Gastrocnemius medialis (tissue), 4 donors: ENCODE results near the gene HSPA8. TPM values are rescaled to one million over a fixed set of nuclear protein-coding genes. Genes with fewer than 3 reads are reported as not detected.

Experiments
- ATAC-seq, 2 donors: fragments of 150-250 bp; one replicate each; pipeline ENCODE4 v1.9.1; 2016
- DNase-seq, 2 donors: peaks; one replicate each; pipeline ENCODE4 v3.0.0-alpha.2; 2019
- H3K27ac ChIP-seq, 4 donors: fragments of 200-600 bp; sonication (generic); 1 replicate in 1 of 4; 2 replicates in 3 of 4; pipeline ENCODE4 v1.5.1; 2016 to 2018; ENCODE audit warnings: mild to moderate bottlenecking in 2 of 4, moderate library complexity in 1 of 4
- H3K27me3 ChIP-seq, 3 donors: fragments of 200-600 bp; sonication (generic) in 2 of 3; 1 replicate in 1 of 3; 2 replicates in 2 of 3; pipeline versions ENCODE4 v1.5.1 to v1.6.0; 2016 to 2019; ENCODE audit warnings: mild to moderate bottlenecking in 1 of 3, moderate library complexity in 1 of 3
- H3K36me3 ChIP-seq, 2 donors: fragments of 200-600 bp; sonication (generic) in 1 of 2; one replicate each; pipeline ENCODE4 v1.5.1; 2017 to 2018
- H3K4me1 ChIP-seq, 2 donors: fragments of 200-600 bp; sonication (generic) in 1 of 2; one replicate each; pipeline ENCODE4 v1.5.1; 2016 to 2017; ENCODE audit warnings: mild to moderate bottlenecking in 2 of 2
- H3K4me3 ChIP-seq, 4 donors: fragments of 200-600 bp; sonication (generic) in 3 of 4; 1 replicate in 1 of 4; 2 replicates in 3 of 4; pipeline ENCODE4 v1.5.1; 2016 to 2019; ENCODE audit warnings: mild to moderate bottlenecking in 2 of 4
- H3K9me3 ChIP-seq, 3 donors: fragments of 200-600 bp; sonication (generic) in 2 of 3; 1 replicate in 1 of 3; 2 replicates in 2 of 3; pipeline ENCODE4 v1.5.1; 2016 to 2019
- CTCF ChIP-seq, 5 experiments: fragments of 450-650 bp in 3 of 5; fragments of 200-600 bp in 2 of 5; sonication (generic) in 2 of 5; IDR thresholded peaks in 4 of 5; conservative IDR thresholded peaks in 1 of 5; 1 replicate in 4 of 5; 2 replicates in 1 of 5; pipeline ENCODE4 v1.5.1; 2016 to 2019; ENCODE audit warnings: antibody characterized with exemption in 5 of 5, mild to moderate bottlenecking in 3 of 5, moderate library complexity in 3 of 5
- POLR2A ChIP-seq, 2 donors: fragments of 450-650 bp; IDR thresholded peaks; one replicate each; pipeline ENCODE4 v1.6.1; 2017; ENCODE audit warnings: antibody characterized with exemption in 2 of 2, mild to moderate bottlenecking in 2 of 2, moderate library complexity in 2 of 2
- in situ Hi-C, 4 donors: fragments of 200-750 bp; cut with MboI; loops; one replicate each; pipeline versions ENCODE4 v1.15.0 to v1.8.0; 2017; ENCODE audit warnings: low sequenced_read_pairs in 4 of 4
- intact Hi-C: fragments of 100-400 bp; cut with DNase I; formaldehyde crosslinking; loops from one replicate; pipeline ENCODE4 v1.15.1; 2023; ENCODE audit warnings: low total_unique reads
- total RNA-seq, 4 donors: library from RNA; depleted of rRNA; stranded (reverse); fragments of >200 nt; gene quantifications; one replicate each; pipeline versions ENCODE4 v1.1.0 to v1.2.3, GENCODE V29; 2016

Gene HSPA8
- total RNA-seq, 4 donors from 2014 or later: 1,017 to 1,596 (median 1,399) TPM

DNA sequence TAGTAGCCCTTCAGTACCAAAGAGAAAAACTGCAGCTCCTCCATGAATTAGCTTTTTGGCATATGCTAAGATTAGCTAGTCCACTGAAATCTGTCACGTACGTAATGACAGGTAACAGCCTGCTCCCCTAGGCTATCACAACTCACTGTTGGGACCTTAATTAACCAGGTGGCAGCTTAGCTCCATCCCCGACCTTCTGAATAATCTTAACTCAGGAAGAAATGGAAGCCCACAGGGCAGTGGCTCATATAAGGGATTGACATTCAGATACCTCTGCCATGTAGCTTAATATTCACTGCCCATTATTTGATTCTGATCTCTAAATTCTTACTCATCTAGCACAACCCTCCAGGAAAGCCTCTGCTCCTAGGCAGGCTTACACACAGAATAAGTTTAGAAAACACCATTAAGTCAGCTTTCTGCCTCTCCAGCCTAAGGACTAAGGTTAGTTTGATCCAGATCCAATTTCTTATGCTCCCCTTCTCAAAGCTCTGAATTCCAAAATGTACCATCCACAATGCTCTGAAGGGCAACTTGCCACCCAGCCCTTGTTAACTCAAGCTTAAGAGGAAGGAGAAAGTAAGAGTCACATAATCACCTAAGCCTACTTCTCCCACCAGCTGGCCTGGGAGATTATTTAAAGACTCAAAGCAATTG, 5.0 kb downstream of the HSPA8 start:
- Histone ChIP-seq H3K4me1 (peaks cover 54 to 65% of the 10 kb centered on the region in 2 donors), H3K27me3 (no peaks in the 10 kb centered on the region), H3K4me3 (no peak overlapping the region), H3K9me3 (no peaks in the 10 kb centered on the region), H3K27ac (peak overlapping the region in 1 of 4 donors; percentile 11), H3K36me3 (peaks cover 16 to 80% of the 10 kb centered on the region in 2 donors)
- ATAC-seq (no peak), DNase-seq (no peak)
- no peak for TF ChIP-seq CTCF (IDR thresholded peaks at IDR 0.05 in 4 of 5, conservative IDR thresholded peaks at IDR 0.05 in 1 of 5)
- no peak for TF ChIP-seq POLR2A (IDR thresholded peaks at IDR 0.05)
- intact Hi-C loops (loop anchor here (10.0 kb wide), 1 partner anchor 192 kb away; no protein-coding TSS in a partner anchor), in situ Hi-C loops (no loop called here)

DNA sequence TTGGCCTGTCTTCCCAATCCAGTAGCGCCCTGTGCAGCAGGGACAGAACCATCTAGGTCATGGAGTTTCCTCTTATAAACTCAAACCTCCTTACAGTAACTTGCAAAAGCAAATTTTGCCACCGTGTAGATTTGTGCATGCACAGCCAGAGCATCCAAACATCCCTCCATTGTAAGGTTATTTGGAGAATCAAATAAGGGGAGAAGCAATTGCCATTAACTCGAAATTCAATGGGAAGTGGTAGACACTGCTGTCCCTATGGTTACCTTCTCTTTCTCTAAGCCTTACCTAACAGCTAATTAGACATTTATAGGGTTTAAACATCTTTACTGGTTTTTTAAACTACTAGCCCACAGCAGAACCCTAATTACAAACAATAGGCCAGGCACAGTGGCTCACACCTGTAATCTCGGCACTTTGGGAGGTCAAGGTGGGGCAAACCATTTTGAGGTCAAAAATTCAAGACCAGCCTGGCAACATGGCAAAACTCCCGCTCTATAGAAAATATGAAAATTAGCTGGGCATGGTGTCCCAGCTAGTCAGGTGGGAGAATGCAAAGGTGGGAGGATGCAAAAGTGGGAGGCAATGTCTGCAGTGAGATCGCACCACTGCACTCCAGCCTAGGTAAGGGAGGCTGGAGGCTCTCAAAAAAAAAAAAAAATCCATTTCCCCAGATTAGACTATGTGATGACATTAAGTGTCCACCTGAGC, 6.6 kb downstream of the HSPA8 start:
- intact Hi-C loops (loop anchor here (10.0 kb wide), 1 partner anchor 191 kb away; no protein-coding TSS in a partner anchor), in situ Hi-C loops (no loop called here)
- DNase-seq: no peak
- Histone ChIP-seq H3K27ac (no peak overlapping the region), H3K4me1 (peaks cover 47 to 55% of the 10 kb centered on the region in 2 donors), H3K27me3 (no peaks in the 10 kb centered on the region), H3K4me3 (no peak overlapping the region), H3K9me3 (no peaks in the 10 kb centered on the region), H3K36me3 (peaks cover 16 to 73% of the 10 kb centered on the region in 2 donors)
- no peak for TF ChIP-seq CTCF (IDR thresholded peaks at IDR 0.05 in 4 of 5, conservative IDR thresholded peaks at IDR 0.05 in 1 of 5)
- TF ChIP-seq POLR2A (IDR thresholded peaks at IDR 0.05): no peak
- no peak for ATAC-seq

GRCh38 chr11:123054301-123055065, 7.5 kb downstream of the HSPA8 start:
- peak overlapping the region in 3 of 4 donors; percentile 2 to 32 (median 6) for H3K27ac ChIP-seq
- TF ChIP-seq POLR2A (IDR thresholded peaks at IDR 0.05) (no peak), CTCF (IDR thresholded peaks at IDR 0.05 in 4 of 5, conservative IDR thresholded peaks at IDR 0.05 in 1 of 5) (peak; percentile 54 to 72 (median 63))
- in situ Hi-C loops (no loop called here), intact Hi-C loops (loop anchor here (10.0 kb wide), 1 partner anchor 190 kb away; no protein-coding TSS in a partner anchor)
- peaks cover 38 to 46% of the 10 kb centered on the region in 2 donors for H3K4me1 ChIP-seq
- ATAC-seq (peak; percentile 86 to 92), DNase-seq (no peak)
- peaks cover 16 to 65% of the 10 kb centered on the region in 2 donors for H3K36me3 ChIP-seq
- no peaks in the 10 kb centered on the region for H3K27me3 ChIP-seq
- no peaks in the 10 kb centered on the region for H3K9me3 ChIP-seq
- H3K4me3 ChIP-seq: no peak overlapping the region

GRCh38 chr11:123052901-123053721, 8.8 kb downstream of the HSPA8 start:
- H3K4me1 ChIP-seq: peaks cover 24 to 32% of the 10 kb centered on the region in 2 donors
- H3K4me3 ChIP-seq: no peak overlapping the region
- no peaks in the 10 kb centered on the region for H3K9me3 ChIP-seq
- H3K36me3 ChIP-seq: peaks cover 8 to 51% of the 10 kb centered on the region in 2 donors
- no peaks in the 10 kb centered on the region for H3K27me3 ChIP-seq
- no peak for DNase-seq
- H3K27ac ChIP-seq: no peak overlapping the region
- TF ChIP-seq CTCF (IDR thresholded peaks at IDR 0.05 in 4 of 5, conservative IDR thresholded peaks at IDR 0.05 in 1 of 5) (no peak), POLR2A (IDR thresholded peaks at IDR 0.05) (no peak)
- no peak for ATAC-seq
- in situ Hi-C loops (no loop called here), intact Hi-C loops (loop anchor here (10.0 kb wide), 1 partner anchor 188 kb away; no protein-coding TSS in a partner anchor)
